WTC11 (cell line): ENCODE measurements around the gene KIAA2012. TPM values are rescaled to one million over a fixed set of nuclear protein-coding genes. Genes with fewer than 3 reads are reported as not detected.

Source experiments
- ATAC-seq: fragments of 200-7000 bp; cut with Tn5 transposase; 2 replicates; pipeline ENCODE4 v1.10.0; 2021; ENCODE audit warnings: mild to moderate bottlenecking, moderate library complexity
- CTCF ChIA-PET: fragments of 300-600 bp; sonication (Branson Sonifier 250); formaldehyde crosslinking; loops from one replicate; lab custom pipeline; 2021; ENCODE audit warnings: antibody characterized with exemption; lab: Charles Lee
- POLR2A ChIA-PET: fragments of 350-600 bp; sonication (Branson Sonifier 250); formaldehyde crosslinking; loops from one replicate; lab custom pipeline; 2021; ENCODE audit warnings: antibody characterized with exemption; lab: Charles Lee
- DNase-seq: peaks from one replicate; pipeline ENCODE4 v3.0.0; 2021; ENCODE audit warnings: low spot score
- H3K27ac Mint-ChIP-seq: 2 replicates; pipeline ENCODE4 v1.8.0; 2021; ENCODE audit warnings: mixed read lengths
- H3K27me3 Mint-ChIP-seq: 2 replicates; pipeline ENCODE4 v1.8.0; 2021; ENCODE audit warnings: low read depth, mild to moderate bottlenecking, moderate library complexity, mixed read lengths
- H3K36me3 Mint-ChIP-seq: 2 replicates; pipeline ENCODE4 v1.8.0; 2021; ENCODE audit warnings: mixed read lengths
- H3K4me1 Mint-ChIP-seq: 2 replicates; pipeline ENCODE4 v1.8.0; 2022; ENCODE audit warnings: mixed read lengths
- H3K4me3 Mint-ChIP-seq: 2 replicates; pipeline ENCODE4 v1.8.0; 2021; ENCODE audit warnings: mild to moderate bottlenecking, moderate library complexity, mixed read lengths
- H3K9me3 Mint-ChIP-seq: 2 replicates; pipeline ENCODE4 v1.8.0; 2021; ENCODE audit warnings: mixed read lengths
- AFF4 ChIP-seq: sonication (generic); formaldehyde crosslinking; IDR thresholded peaks from 2 replicates; pipeline ENCODE4 v1.8.1; 2023; ENCODE audit warnings: mild to moderate bottlenecking, missing genetic modification reagents, borderline replicate concordance
- ARID4B ChIP-seq: sonication (generic); formaldehyde crosslinking; IDR thresholded peaks from 2 replicates; pipeline ENCODE4 v1.8.0; 2023; ENCODE audit warnings: missing genetic modification reagents, mild to moderate bottlenecking, borderline replicate concordance
- ATF1 ChIP-seq: sonication (generic); formaldehyde crosslinking; IDR thresholded peaks from 2 replicates; pipeline ENCODE4 v1.8.1; 2023; ENCODE audit warnings: mild to moderate bottlenecking, moderate library complexity, missing genetic modification reagents
- CTCF ChIP-seq: fragments of 200-600 bp; IDR thresholded peaks from 2 replicates; pipeline ENCODE4 v1.8.0; 2022; ENCODE audit warnings: antibody characterized with exemption
- E2F1 ChIP-seq: sonication (generic); formaldehyde crosslinking; IDR thresholded peaks from 2 replicates; pipeline ENCODE4 v1.8.0; 2022; ENCODE audit warnings: mild to moderate bottlenecking, missing genetic modification reagents
- E2F4 ChIP-seq: sonication (generic); formaldehyde crosslinking; IDR thresholded peaks from 2 replicates; pipeline ENCODE4 v1.8.1; 2022; ENCODE audit warnings: low read depth, mild to moderate bottlenecking, moderate library complexity, missing genetic modification reagents, borderline replicate concordance
- ETV6 ChIP-seq: sonication (generic); formaldehyde crosslinking; IDR thresholded peaks from 2 replicates; pipeline ENCODE4 v1.8.1; 2022; ENCODE audit warnings: mild to moderate bottlenecking, missing genetic modification reagents
- JUN ChIP-seq: sonication (generic); formaldehyde crosslinking; IDR thresholded peaks from 2 replicates; pipeline ENCODE4 v1.8.0; 2023; ENCODE audit warnings: mild to moderate bottlenecking, missing genetic modification reagents
- PRDM15 ChIP-seq: sonication (generic); formaldehyde crosslinking; IDR thresholded peaks from 2 replicates; pipeline ENCODE4 v1.8.0; 2022; ENCODE audit warnings: missing genetic modification reagents
- SMAD3 ChIP-seq: sonication (generic); formaldehyde crosslinking; IDR thresholded peaks from 2 replicates; pipeline ENCODE4 v1.8.0; 2022; ENCODE audit warnings: missing genetic modification reagents, mild to moderate bottlenecking, borderline replicate concordance
- SP1 ChIP-seq: sonication (generic); formaldehyde crosslinking; conservative IDR thresholded peaks from 2 replicates; pipeline ENCODE4 v1.8.1; 2022; ENCODE audit warnings: missing genetic modification reagents
- ZBTB43 ChIP-seq: sonication (generic); formaldehyde crosslinking; IDR thresholded peaks from 2 replicates; pipeline ENCODE4 v1.8.1; 2023; ENCODE audit warnings: mild to moderate bottlenecking, missing genetic modification reagents
- ZNF317 ChIP-seq: sonication (generic); formaldehyde crosslinking; IDR thresholded peaks from 2 replicates; pipeline ENCODE4 v1.8.1; 2023; ENCODE audit warnings: low read depth, mild to moderate bottlenecking, moderate library complexity, missing genetic modification reagents, borderline replicate concordance
- ZNF416 ChIP-seq: fragments of 250-450 bp; sonication (Bioruptor Pico); IDR thresholded peaks from 2 replicates; pipeline ENCODE4 v1.9.0; 2021; ENCODE audit warnings: mild to moderate bottlenecking, inconsistent platforms
- ZNF512 ChIP-seq: sonication (generic); formaldehyde crosslinking; IDR thresholded peaks from 2 replicates; pipeline ENCODE4 v1.8.1; 2022; ENCODE audit warnings: missing genetic modification reagents, borderline replicate concordance
- total RNA-seq: library from RNA; stranded (reverse); gene quantifications from 3 replicates; pipeline ENCODE4 v1.2.3, GENCODE V29; 2021

Gene KIAA2012
- total RNA-seq, 1 experiment from 2014 or later: not detected

GRCh38 chr2:202152104-202152715 lies 79.2 kb downstream of the KIAA2012 start (continued):
- TF ChIP-seq E2F4 (CRISPR knock-in tag): no peak

GRCh38 chr2:202154613-202155012 lies 81.6 kb downstream of the KIAA2012 start:
- Mint-ChIP-seq H3K36me3 (no peaks in the 10 kb centered on the region), H3K27me3 (no peaks in the 10 kb centered on the region), H3K4me1 (peaks cover 4% of the 10 kb centered on the region), H3K4me3 (no peak overlapping the region), H3K27ac (no peak overlapping the region), H3K9me3 (peaks cover 8% of the 10 kb centered on the region; the same call in 1 of the 2 replicates)
- no peak for ATAC-seq
- CTCF ChIA-PET: no interaction called here
- POLR2A ChIA-PET: no interaction called here
- DNase-seq: no peak
- TF ChIP-seq ZNF416 (no peak), CTCF (no peak), ETV6 (CRISPR knock-in tag) (no peak), ZBTB43 (CRISPR knock-in tag) (no peak), PRDM15 (CRISPR knock-in tag) (no peak), SMAD3 (CRISPR knock-in tag) (no peak), ZNF512 (CRISPR knock-in tag) (no peak), ZNF317 (CRISPR knock-in tag) (no peak), AFF4 (CRISPR knock-in tag) (no peak), SP1 (CRISPR knock-in tag) (no peak), ARID4B (CRISPR knock-in tag) (no peak), E2F1 (CRISPR knock-in tag) (no peak), ATF1 (CRISPR knock-in tag) (no peak), JUN (CRISPR knock-in tag) (no peak)
